HUES64 (cell line): ENCODE results near the gene PTPRD.

ENCODE experiments used
- H3K27ac ChIP-seq: 2 replicates; pipeline ENCODE4 v1.7.0; 2013; ENCODE audit warnings: low read depth, low read length, inconsistent platforms
- H3K27me3 ChIP-seq: 2 replicates; pipeline ENCODE4 v1.6.1; 2013; ENCODE audit warnings: mild to moderate bottlenecking, low read length; ENCODE audit not compliant: insufficient read depth
- H3K36me3 ChIP-seq: 2 replicates; pipeline ENCODE4 v1.6.1; 2013; ENCODE audit warnings: mild to moderate bottlenecking, low read length; ENCODE audit not compliant: insufficient read depth
- H3K4me1 ChIP-seq: 2 replicates; pipeline ENCODE4 v1.6.1; 2013; ENCODE audit warnings: mild to moderate bottlenecking, low read length, moderate library complexity; ENCODE audit not compliant: insufficient read depth
- H3K4me3 ChIP-seq: 2 replicates; pipeline ENCODE4 v1.5.1; 2013; ENCODE audit warnings: mild to moderate bottlenecking, low read length, moderate library complexity
- H3K9ac ChIP-seq: 2 replicates; pipeline ENCODE4 v1.6.1; 2013; ENCODE audit warnings: mild to moderate bottlenecking, low read depth, low read length
- H3K9me3 ChIP-seq: 2 replicates; pipeline ENCODE4 v1.6.1; 2013; ENCODE audit warnings: low read depth, low read length; ENCODE audit not compliant: insufficient read depth
- WGBS: fragments of 150-250, 120-280 bp; methylation state at CpG from one replicate; pipeline ENCODE4 v1.1.7; 2013; ENCODE audit warnings: missing lambda C conversion rate; 5-methylcytosine and 5-hydroxymethylcytosine counted together

PTPRD gene

GRCh38 chr9:8643896-8644295, 1968.9 kb downstream of the PTPRD start:
- Histone ChIP-seq H3K27me3 (no peaks in the 10 kb centered on the region), H3K4me3 (no peak overlapping the region), H3K36me3 (no peaks in the 10 kb centered on the region), H3K27ac (no peak overlapping the region), H3K9ac (no peak overlapping the region), H3K4me1 (no peaks in the 10 kb centered on the region; the same call in 1 of the 2 replicates), H3K9me3 (no peaks in the 10 kb centered on the region)
- WGBS, result 94% methylated on average over 5 of the region's 5 CpGs

- H3K9ac ChIP-seq, result no peak overlapping the region
- no peak overlapping the region for H3K4me3 ChIP-seq
- no peaks in the 10 kb centered on the region; the same call in 1 of the 2 replicates for H3K4me1 ChIP-seq
- 95% methylated on average over 6 of the region's 6 CpGs for WGBS
- H3K27ac ChIP-seq, result no peak overlapping the region
- H3K36me3 ChIP-seq, result no peaks in the 10 kb centered on the region
- no peaks in the 10 kb centered on the region for H3K9me3 ChIP-seq
- no peaks in the 10 kb centered on the region for H3K27me3 ChIP-seq
Measured at GRCh38 chr9:8643464-8643863, 1969.3 kb downstream of the PTPRD start.

- Histone ChIP-seq H3K4me3 (no peak overlapping the region), H3K27me3 (no peaks in the 10 kb centered on the region), H3K36me3 (no peaks in the 10 kb centered on the region), H3K4me1 (no peaks in the 10 kb centered on the region; the same call in 1 of the 2 replicates), H3K9me3 (no peaks in the 10 kb centered on the region), H3K27ac (no peak overlapping the region), H3K9ac (no peak overlapping the region)
- 90% methylated on average over 2 of the region's 3 CpGs for WGBS
Measured at GRCh38 chr9:8640761-8641160, 1972.0 kb downstream of the PTPRD start.

- Histone ChIP-seq H3K4me1 (no peaks in the 10 kb centered on the region; the same call in 1 of the 2 replicates), H3K27me3 (no peaks in the 10 kb centered on the region), H3K4me3 (no peak overlapping the region), H3K36me3 (no peaks in the 10 kb centered on the region), H3K9ac (no peak overlapping the region), H3K27ac (no peak overlapping the region), H3K9me3 (no peaks in the 10 kb centered on the region)
- WGBS, result no CpG with 5 or more reads among the region's 1 CpG
Measured at GRCh38 chr9:8637626-8638025, 1975.2 kb downstream of the PTPRD start.

GRCh38 chr9:8633784-8634183, 1979.0 kb downstream of the PTPRD start:
- Histone ChIP-seq H3K4me1 (peaks cover under 1% of the 10 kb centered on the region; the same call in 1 of the 2 replicates), H3K9ac (no peak overlapping the region), H3K4me3 (no peak overlapping the region), H3K9me3 (no peaks in the 10 kb centered on the region), H3K27me3 (no peaks in the 10 kb centered on the region), H3K36me3 (no peaks in the 10 kb centered on the region), H3K27ac (no peak overlapping the region)
- WGBS, result 98% methylated on average over 3 of the region's 3 CpGs

- Histone ChIP-seq H3K27ac (no peak overlapping the region), H3K4me3 (no peak overlapping the region), H3K9me3 (no peaks in the 10 kb centered on the region), H3K4me1 (peaks cover 13% of the 10 kb centered on the region; the same call in 1 of the 2 replicates), H3K36me3 (no peaks in the 10 kb centered on the region), H3K27me3 (no peaks in the 10 kb centered on the region), H3K9ac (no peak overlapping the region)
- no CpG with 5 or more reads among the region's 1 CpG for WGBS
Measured at GRCh38 chr9:8632493-8632892, 1980.3 kb downstream of the PTPRD start.

GRCh38 chr9:8628791-8629190, 1984.0 kb downstream of the PTPRD start:
- Histone ChIP-seq H3K4me1 (peaks cover 14% of the 10 kb centered on the region; the same call in 1 of the 2 replicates), H3K27ac (no peak overlapping the region), H3K36me3 (no peaks in the 10 kb centered on the region)

GRCh38 chr9:8627976-8628679, 1984.7 kb downstream of the PTPRD start:
- WGBS, result 75% methylated on average over 7 of the region's 7 CpGs
- Histone ChIP-seq H3K9me3 (no peaks in the 10 kb centered on the region), H3K4me1 (peaks cover 14% of the 10 kb centered on the region; the same call in 1 of the 2 replicates)

More at GRCh38 chr9:8628791-8629190, 1984.0 kb downstream of the PTPRD start:
- Histone ChIP-seq H3K9ac (no peak overlapping the region), H3K4me3 (no peak overlapping the region), H3K9me3 (no peaks in the 10 kb centered on the region), H3K27me3 (no peaks in the 10 kb centered on the region)

GRCh38 chr9:8622871-8623270, 1989.9 kb downstream of the PTPRD start:
- WGBS, result 100% methylated on average over 2 of the region's 2 CpGs
- Histone ChIP-seq H3K4me1 (peaks cover 18% of the 10 kb centered on the region; the same call in 1 of the 2 replicates), H3K36me3 (no peaks in the 10 kb centered on the region), H3K4me3 (no peak overlapping the region), H3K27ac (no peak overlapping the region), H3K27me3 (no peaks in the 10 kb centered on the region), H3K9ac (no peak overlapping the region), H3K9me3 (no peaks in the 10 kb centered on the region)

More at GRCh38 chr9:8627976-8628679, 1984.7 kb downstream of the PTPRD start:
- no peaks in the 10 kb centered on the region for H3K36me3 ChIP-seq
- H3K4me3 ChIP-seq, result no peak overlapping the region
- no peak overlapping the region for H3K9ac ChIP-seq
- H3K27ac ChIP-seq, result no peak overlapping the region
- H3K27me3 ChIP-seq, result no peaks in the 10 kb centered on the region

GRCh38 chr9:8622222-8622802, 1990.5 kb downstream of the PTPRD start:
- 88% methylated on average over 3 of the region's 3 CpGs for WGBS
- no peaks in the 10 kb centered on the region for H3K27me3 ChIP-seq
- H3K27ac ChIP-seq, result no peak overlapping the region
- H3K4me3 ChIP-seq, result no peak overlapping the region
- no peaks in the 10 kb centered on the region for H3K9me3 ChIP-seq
- H3K4me1 ChIP-seq, result peaks cover 13% of the 10 kb centered on the region; the same call in 1 of the 2 replicates
- H3K36me3 ChIP-seq, result no peaks in the 10 kb centered on the region
- H3K9ac ChIP-seq, result no peak overlapping the region

- Histone ChIP-seq H3K36me3 (no peaks in the 10 kb centered on the region), H3K4me1 (peaks cover 13% of the 10 kb centered on the region; the same call in 1 of the 2 replicates), H3K4me3 (no peak overlapping the region), H3K9me3 (no peaks in the 10 kb centered on the region), H3K27ac (no peak overlapping the region), H3K9ac (no peak overlapping the region), H3K27me3 (no peaks in the 10 kb centered on the region)
- WGBS, result 96% methylated on average over 2 of the region's 2 CpGs
Measured at GRCh38 chr9:8621416-8621815, 1991.4 kb downstream of the PTPRD start.
